LNCaP clone FGC (cell line): ENCODE data around the gene WNK2.

Experiments used
- DNase-seq: peaks from one replicate; pipeline ENCODE4 v3.0.0-alpha.2; 2011; ENCODE audit warnings: low read depth
- H3K4me3 ChIP-seq: 2 replicates; pipeline ENCODE4 v1.5.1; 2011; ENCODE audit warnings: mild to moderate bottlenecking, low read depth, low read length, control low read depth
- CTCF ChIP-seq: IDR thresholded peaks from 2 replicates; pipeline ENCODE4 v1.5.1; 2012; ENCODE audit warnings: mild to moderate bottlenecking; ENCODE audit not compliant: control insufficient read depth, insufficient read depth; ENCODE audit errors: extremely low read depth

The WNK2 gene

DNA sequence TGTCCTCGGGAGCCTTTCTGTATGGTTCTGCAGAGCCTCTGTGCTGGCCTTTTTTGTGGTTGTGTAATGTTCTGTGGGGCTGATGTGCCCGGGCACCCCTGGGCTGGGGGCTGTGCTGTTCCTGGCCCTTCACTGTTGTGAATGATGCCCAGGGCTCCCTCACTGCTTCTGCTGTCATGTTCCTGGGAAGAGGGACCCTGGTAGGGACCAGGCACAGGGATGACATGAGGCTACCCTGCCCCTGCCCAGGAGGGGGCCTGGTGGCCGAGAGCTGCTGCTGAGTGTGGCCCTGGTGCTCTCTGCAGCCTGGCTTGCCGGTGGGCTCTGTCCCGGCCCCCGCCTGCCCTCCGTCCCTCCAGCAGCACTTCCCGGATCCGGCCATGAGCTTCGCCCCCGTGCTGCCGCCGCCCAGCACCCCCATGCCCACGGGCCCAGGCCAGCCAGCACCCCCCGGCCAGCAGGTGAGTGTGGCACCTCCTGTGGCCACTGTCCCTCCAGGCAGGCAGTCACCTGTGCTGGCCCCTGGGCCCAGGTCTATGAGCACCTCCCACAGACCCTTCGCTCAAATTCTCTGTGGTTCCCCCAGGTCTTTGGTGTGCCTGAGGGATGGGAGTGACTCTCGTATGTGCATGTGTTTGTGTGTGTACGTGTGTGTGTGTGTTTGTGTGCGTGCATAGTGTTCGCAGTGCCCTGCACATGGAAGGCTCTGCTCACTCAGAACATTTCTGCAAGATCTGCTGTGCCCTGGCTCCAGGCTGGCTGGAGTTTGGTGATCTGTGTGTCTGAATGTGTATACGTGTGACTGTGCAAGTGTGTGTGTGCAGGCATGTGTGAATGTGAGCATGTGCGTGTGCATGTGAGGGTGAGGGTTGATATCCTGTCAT lies 72.3 kb downstream of the WNK2 start:
- no peak for DNase-seq
- no peak overlapping the region for H3K4me3 ChIP-seq
- no peak for TF ChIP-seq CTCF

DNA sequence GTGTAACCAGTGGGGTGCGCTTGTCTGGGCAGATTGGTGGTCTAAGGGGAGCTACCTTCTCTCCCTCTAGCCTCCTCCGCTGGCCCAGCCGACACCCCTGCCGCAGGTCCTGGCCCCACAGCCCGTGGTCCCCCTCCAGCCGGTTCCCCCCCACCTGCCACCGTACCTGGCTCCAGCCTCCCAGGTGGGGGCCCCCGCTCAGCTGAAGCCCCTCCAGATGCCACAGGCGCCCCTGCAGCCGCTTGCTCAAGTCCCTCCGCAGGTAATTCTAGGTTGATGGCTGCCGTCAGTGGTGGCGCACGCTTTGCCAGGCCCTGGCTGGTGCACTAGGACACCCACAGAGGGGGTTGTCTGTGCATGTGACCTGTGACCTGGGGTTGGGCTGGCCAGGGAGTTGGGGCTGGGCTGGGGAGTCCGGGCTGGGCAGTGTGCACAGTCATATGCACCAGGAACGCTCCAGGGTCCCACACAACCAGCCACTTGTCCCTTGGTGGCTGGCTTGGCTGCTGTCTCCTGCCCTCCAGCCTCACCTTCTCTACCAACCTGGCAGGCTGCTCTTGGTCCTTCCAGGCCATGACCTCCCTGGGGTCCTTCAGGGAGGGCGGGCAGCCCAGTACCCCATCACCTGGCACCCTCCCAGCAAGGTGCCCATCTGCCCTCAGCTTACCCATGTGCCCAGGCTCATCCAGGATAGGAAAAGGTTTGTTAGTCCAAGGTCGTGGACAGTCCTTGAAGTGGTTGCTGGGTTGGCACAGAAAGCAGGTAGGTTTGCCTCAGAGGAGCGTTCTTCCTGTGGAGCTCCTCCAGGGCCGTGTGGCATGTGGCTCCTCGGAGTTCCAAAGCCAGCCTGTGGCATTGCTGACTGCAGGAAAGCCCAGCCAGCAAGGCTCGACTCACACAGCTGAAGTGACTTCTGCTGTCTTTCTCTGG lies 73.2 kb downstream of the WNK2 start:
- no peak for TF ChIP-seq CTCF
- no peak overlapping the region for H3K4me3 ChIP-seq
- no peak for DNase-seq

GRCh38 chr9:93257808-93258331 lies 73.9 kb downstream of the WNK2 start:
- no peak for DNase-seq
- H3K4me3 ChIP-seq: no peak overlapping the region
- TF ChIP-seq CTCF: no peak

DNA sequence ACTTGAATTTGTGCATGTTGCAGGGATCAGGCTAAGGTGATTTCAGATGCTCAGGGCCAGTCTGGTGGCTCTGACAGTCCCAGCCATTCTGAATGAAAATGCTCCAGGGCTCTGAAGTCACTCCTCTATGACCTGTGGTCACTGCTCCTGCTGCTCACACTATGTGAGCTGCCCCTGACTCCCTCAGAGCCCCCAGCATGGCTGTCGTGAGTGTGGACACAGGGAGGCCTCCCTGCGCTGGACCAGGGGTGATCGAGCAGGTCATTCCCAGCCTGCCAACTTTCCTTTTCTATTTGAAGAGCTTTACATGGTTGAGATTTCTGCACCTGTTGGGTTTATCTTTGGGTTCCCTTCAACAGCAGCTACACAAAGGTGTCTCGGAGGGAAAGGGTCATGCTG lies 74.5 kb downstream of the WNK2 start:
- no peak for TF ChIP-seq CTCF
- no peak overlapping the region for H3K4me3 ChIP-seq
- no peak for DNase-seq

- no peak overlapping the region for H3K4me3 ChIP-seq
- DNase-seq: no peak
- TF ChIP-seq CTCF: no peak
Measured at GRCh38 chr9:93258818-93259489, 75.0 kb downstream of the WNK2 start.

- TF ChIP-seq CTCF: no peak
- H3K4me3 ChIP-seq: no peak overlapping the region
- no peak for DNase-seq
Measured at GRCh38 chr9:93259490-93260262, 75.7 kb downstream of the WNK2 start.
